GM18520 (cell line): ENCODE results near the gene GRIA1.

Experiments
- ATAC-seq: cut with Tn5 transposase; IDR thresholded peaks from one replicate; pipeline ENCODE4 v1.9.1; 2021; ENCODE audit not compliant: unreplicated experiment

The GRIA1 gene

GRCh38 chr5:153496835-153497234, 6.4 kb downstream of the GRIA1 start:
- no peak for ATAC-seq

- ATAC-seq = no peak
These were observed 8.0 kb downstream of the GRIA1 start for GRCh38 chr5:153498516-153498915.

GRCh38 chr5:153500178-153500577, 9.7 kb downstream of the GRIA1 start:
- ATAC-seq = no peak

- ATAC-seq = no peak
These were observed 14.3 kb downstream of the GRIA1 start for GRCh38 chr5:153504726-153505125.

GRCh38 chr5:153508700-153509099, 18.2 kb downstream of the GRIA1 start:
- no peak for ATAC-seq

GRCh38 chr5:153511622-153512021, 21.2 kb downstream of the GRIA1 start:
- ATAC-seq = no peak

- ATAC-seq = no peak
These were observed 22.7 kb downstream of the GRIA1 start for GRCh38 chr5:153513156-153513555.

GRCh38 chr5:153515301-153515700, 24.8 kb downstream of the GRIA1 start:
- no peak for ATAC-seq

- ATAC-seq = no peak
These were observed 26.2 kb downstream of the GRIA1 start for GRCh38 chr5:153516504-153517240.

GRCh38 chr5:153517241-153517611, 26.8 kb downstream of the GRIA1 start:
- ATAC-seq = no peak

GRCh38 chr5:153520137-153520536, 29.7 kb downstream of the GRIA1 start:
- no peak for ATAC-seq

- ATAC-seq = no peak
These were observed 30.5 kb downstream of the GRIA1 start for GRCh38 chr5:153520952-153521351.

- no peak for ATAC-seq
These were observed 32.7 kb downstream of the GRIA1 start for GRCh38 chr5:153523211-153523610.

GRCh38 chr5:153523831-153524230, 33.4 kb downstream of the GRIA1 start:
- no peak for ATAC-seq

- ATAC-seq = no peak
These were observed 35.1 kb downstream of the GRIA1 start for GRCh38 chr5:153525536-153525935.

GRCh38 chr5:153530357-153531143, 40.1 kb downstream of the GRIA1 start:
- no peak for ATAC-seq

GRCh38 chr5:153533546-153533945, 43.1 kb downstream of the GRIA1 start:
- ATAC-seq = no peak

- ATAC-seq = no peak
These were observed 43.6 kb downstream of the GRIA1 start for GRCh38 chr5:153534102-153534501.

GRCh38 chr5:153537207-153537606, 46.7 kb downstream of the GRIA1 start:
- ATAC-seq = no peak

- ATAC-seq = no peak
These were observed 49.5 kb downstream of the GRIA1 start for GRCh38 chr5:153539983-153540382.

GRCh38 chr5:153542536-153542935, 52.1 kb downstream of the GRIA1 start:
- no peak for ATAC-seq

GRCh38 chr5:153543288-153543687, 52.8 kb downstream of the GRIA1 start:
- ATAC-seq = no peak
